ENCODE data around the gene UBXN7.
"Not testable (repeated sequence)": the region's sequence is repeated elsewhere in the genome, so short reads cannot be mapped to it uniquely, and the experiment has no call there.

UBXN7 gene

DNA sequence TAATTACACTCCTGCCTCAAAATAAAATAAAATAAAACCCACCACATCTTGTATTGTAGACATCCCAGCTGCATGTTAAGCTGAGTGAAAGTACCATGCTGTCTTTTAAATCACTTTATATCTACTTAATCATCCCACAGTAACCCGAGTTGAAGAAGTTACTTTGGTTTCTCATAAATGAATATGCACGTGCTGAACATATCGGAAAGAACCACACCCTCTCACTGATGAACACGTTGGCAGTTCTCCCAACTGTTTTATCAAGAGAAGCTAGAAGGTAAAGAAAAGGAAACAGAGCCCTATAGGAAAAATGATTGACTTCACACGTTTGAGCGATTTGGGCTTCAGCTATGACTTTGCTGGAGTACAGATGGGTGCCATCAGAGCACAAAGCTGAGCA is 78.1 kb downstream of the UBXN7 start:
- no peak for DNase-seq

DNA sequence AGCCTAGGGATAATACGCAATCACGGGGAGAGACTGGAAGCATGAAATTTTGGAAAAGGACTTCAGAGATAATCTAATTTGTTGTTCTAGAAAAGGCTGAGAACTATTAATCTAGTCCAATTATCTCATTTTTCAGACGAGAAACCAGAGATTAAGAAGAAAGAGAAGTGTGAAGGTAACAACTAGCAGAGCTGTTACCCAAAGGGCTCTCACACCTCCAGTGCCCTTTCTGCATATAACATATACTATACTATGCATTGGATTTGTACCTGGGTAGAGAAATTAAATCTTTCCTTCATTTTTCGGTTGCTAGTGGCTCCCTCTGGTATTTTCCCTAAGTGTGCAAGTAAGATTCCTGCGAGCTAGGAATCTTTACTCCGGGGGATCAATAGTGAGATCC is 80.7 kb downstream of the UBXN7 start:
- DNase-seq, result no peak

DNA sequence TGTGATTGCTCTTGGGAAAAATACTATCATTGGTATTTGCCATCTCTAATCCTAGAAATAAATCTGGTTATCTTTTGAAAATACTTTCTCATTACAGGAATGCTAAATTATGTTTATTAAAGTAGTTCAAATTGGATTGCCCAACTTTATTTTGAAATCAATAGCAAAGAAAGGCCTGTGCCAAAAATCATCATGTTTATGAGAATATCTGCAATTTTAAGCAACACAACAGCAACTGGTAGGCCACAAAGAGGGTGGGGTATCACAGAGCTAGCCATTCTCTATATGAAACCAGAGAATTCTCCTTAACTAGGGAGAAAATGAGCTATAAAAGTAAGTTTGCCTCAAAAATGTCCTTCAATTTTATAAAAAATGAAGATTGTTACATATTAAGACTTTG is 82.2 kb downstream of the UBXN7 start:
- DNase-seq, result no peak

DNA sequence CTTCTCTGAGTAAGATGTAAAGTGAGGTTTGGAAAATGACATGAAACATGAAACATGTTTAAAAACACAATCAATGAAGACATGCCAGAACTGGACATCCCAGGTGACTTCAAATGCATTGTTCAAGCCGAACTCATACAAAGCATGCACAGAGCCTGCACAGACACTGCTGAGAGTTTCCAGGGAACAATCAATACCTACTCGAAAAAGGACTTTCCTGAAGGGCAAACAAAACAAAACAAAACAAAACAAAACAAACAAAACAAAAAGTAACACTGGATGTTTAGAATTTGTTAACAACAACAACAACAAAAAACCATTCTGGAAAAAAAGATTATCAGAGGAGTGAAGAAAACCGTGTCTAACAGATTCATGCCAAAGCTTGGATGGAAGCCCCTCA is 83.5 kb downstream of the UBXN7 start:
- DNase-seq, result no peak

DNA sequence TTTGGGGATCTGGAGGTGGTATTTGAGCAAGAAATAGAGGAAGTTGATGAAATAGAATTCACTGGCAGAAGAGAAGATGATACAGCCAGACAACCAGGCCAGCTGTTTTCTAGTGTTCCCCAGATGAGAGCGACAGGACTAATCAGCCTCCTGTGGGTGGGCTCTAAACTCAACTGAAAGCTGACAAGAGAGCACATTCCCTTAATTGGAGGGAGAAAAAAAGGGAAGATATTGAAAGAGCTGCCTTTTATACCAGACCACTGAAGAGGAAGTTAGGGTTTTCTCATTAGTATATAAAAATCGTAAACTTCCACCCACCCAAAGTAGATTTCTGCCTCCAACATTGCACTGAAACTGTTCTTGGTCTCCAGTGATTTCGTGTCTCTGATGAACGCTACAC is 87.6 kb downstream of the UBXN7 start:
- DNase-seq, result peak; percentile 78 to 91

DNA sequence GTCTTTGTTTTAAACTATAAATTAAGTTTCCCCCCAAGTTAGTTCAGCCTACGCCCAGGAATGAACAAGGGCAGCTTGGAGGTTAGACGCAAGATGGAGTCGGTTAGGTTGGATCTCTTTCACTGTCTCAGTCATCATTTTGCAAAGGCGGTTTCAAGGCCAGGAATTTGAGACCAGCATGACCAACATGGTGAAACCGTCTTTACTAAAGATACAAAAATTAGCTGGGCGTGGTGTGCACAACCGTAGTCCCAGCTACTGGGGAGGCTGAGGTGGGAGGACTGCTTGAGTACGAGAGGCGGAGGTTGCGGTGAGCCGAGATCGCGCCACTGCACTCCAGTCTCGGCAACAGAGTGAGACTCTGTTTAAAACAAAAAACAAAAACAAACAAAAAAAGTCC is 88.3 kb downstream of the UBXN7 start:
- DNase-seq, result not testable (repeated sequence)

DNA sequence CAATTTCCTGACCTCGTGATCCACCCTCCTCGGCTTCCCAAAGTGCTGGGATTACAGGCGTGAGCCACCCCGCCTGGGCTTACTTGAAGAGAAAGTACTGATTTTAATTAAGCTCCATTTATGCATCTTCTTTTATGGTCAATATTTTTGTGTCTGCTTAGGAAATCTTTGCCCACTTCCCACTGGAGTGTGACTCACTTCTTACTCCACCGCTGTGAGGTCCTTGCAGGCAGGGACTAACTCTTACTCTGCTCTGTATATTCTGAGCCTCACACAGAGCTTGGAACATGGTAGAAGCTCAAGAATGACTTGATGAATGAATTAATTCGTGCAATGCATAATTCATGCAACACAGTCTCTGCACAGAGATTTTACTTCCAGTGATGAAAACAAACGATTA is 91.1 kb downstream of the UBXN7 start:
- peak; percentile 89 for DNase-seq

DNA sequence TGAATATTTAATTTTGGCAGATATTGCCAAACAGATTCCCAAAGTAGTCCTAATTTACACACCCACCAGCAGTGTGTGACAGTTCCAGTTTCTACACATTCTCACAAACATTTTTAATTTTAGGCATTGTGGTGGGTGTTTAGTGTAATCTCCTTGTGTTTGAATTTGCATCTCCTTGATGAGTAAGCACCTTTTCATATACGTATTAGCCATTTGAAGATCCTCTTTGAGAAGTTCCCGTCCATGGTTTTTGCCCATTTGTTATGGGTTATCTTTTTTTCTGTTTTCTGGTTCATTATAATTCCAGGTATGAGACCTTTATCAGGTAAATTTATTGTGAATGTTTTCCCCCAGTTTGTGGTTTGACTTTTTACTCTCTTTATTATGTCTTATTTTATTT is 91.8 kb downstream of the UBXN7 start:
- DNase-seq, result no peak

DNA sequence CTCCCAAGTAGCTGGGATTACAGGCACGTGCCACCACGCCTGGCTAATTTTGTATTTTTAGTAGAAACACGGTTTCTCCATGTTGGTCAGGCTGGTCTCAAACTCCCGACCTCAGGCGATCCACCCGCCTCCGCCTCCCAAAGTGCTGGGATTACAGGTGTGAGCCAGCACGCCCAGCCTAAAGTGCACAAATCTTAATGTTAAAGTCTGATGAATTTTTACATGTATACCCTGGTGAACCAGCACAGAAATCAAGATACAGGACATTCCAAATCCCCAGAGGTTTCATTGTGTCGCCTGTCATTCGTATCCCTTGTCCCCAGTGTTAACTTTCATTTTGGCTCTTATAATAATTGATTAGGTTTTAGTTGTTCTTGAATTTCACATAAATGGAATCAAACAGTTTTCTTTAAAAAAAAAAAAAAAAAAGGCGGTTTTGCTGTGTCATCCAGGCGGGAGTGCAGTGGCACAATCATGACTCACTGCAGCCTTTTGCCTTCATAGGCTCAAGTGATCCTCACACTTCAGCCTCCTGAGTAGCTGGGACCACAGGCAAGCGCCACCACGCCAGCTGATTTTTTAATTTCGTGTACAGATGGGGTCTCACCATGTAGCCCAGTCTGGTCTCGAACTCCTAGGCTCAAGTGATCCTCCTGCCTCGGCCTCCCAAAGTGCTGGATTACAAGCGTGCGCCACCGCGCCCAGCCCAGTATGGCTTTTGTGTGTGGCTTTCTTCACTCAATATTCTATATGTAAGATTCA is 92.6 kb downstream of the UBXN7 start:
- peak; percentile 59 to 66 for DNase-seq

DNA sequence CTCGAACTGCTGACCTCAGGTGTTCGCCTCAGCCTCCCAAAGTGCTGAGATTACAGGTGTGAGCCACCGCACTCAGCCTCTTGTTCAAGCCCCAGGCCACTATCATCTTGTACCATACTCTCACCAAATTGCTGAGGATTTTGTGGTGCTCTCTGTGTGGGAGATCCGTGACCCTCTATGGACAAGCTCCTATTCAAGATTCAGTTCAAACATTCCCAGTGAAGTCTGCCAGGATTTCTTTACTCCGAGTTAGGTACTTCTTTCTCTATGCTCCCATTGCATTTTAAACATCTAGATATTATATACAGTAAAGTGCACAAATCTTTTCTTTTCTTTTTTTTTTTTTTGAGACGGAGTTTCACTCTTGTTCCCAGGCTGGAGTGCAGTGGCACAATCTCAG is 93.2 kb downstream of the UBXN7 start:
- no peak for DNase-seq

DNA sequence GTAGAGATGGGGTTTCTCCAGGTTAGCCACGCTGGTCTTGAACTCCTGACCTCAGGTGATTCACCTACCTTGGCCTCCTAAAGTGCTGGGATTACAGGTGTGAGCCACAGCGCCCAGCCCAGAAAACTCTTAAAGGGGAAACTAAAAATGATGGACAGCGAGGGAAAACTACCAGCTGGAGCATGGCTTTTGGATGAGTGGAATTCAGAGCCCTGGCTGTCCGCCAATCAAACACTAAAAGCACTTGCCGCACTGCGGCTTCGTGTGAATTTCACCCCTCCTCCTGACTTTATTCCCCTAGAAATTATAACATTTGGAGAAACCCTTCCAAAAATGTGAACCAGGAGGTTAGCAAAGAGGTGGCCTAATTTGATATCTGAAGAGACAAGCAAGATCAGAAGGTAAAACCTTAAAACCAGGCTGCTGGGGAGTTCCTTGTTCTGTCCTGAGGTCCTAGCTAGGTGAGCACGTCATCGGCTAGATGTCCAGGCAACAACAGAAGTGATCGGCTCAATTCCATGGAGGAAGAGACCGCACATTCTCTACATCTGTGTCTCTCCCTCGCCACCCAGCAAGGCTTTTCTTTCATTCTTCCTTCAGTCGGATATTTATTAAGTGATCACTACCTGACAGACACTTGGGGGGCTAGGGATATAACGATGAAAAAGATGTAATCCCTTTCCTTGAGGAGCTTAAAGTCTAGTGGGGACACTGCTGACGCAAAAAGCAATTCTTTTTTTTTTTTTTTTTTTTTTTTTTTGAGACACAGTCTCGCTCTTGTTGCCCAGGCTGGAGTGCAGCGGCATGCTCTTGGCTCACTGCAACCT is 95.7 kb downstream of the UBXN7 start:
- DNase-seq, result no peak

DNA sequence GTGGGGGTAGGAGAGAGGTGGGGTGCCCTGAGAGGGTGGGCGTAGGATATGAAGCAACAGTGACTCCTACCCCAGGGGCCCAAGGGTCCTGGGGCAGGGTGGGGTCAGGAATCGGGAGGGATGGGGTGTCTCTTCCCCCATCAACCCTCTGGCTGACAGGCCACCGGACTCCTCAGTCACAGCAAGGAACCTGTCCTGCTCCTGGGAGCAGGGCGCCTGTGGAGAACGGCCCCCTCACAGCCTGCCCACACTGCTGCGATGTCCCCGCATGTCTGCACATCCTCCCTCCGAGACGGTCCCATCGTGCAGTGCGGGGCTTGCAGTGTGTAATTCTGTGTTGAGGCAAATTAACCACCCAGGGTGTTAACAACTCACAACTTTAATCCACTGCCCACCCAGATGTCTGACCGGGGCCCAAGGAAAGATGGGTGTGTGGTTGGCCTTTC is 96.7 kb downstream of the UBXN7 start:
- no peak for DNase-seq

DNA sequence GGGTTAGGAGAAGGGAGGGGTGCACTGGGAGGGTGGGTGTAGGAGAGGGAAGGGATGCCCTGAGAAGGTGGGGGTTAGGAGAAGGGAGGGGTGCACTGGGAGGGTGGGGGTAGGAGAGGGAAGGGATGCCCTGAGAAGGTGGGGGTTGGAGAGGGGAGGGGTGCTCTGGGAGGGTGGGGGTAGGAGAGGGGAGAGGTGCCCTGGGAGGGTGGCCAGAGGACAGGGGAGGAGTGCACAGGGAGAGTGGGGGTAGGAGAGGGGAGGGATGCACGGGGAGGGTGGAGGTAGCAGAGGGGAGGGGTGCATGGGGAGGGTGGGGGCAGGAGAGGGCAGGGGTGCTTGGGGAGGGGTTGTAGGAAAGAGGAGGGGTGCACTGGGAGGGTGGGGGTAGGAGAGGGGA is 97.2 kb downstream of the UBXN7 start:
- no peak for DNase-seq

DNA sequence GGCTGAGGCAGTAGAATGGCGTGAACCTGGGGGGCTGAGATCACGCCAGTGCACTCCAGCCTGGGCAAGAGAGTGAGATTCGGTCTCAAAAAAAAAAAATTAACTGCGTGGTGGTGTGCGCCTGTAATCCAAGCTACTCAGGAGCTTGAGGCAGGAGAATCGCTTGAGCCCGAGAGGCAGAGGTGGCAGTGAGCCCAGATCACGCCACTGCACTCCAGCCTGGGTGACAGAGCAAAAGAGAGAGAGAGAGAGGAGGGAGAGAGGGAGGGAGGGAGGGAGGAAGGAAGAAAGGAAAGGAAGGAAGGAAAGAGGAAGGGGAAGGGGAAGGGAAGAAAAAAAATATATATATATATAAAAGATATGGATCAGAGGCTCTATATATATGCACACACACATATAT is 100.1 kb downstream of the UBXN7 start:
- DNase-seq, result no peak

DNA sequence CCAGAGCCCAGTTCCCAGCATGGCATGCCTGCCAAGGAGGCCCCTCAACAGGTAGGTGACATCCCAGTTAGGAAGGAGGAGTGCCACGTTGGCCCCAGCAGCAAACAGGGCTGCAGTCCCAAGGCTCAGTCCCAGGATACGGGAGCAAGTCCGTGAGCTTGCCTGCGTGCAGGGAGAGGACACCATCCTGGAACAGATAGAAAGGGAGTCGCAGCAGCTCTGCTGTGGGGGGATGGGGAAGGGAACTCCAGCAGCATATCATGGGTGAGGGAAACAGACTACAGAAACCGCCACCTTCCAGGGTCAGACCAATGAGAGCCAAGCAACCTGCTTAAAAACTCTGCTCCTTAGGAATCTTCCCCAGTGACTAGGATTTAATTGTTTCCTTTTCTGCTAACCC is 104.8 kb downstream of the UBXN7 start:
- no peak for DNase-seq

DNA sequence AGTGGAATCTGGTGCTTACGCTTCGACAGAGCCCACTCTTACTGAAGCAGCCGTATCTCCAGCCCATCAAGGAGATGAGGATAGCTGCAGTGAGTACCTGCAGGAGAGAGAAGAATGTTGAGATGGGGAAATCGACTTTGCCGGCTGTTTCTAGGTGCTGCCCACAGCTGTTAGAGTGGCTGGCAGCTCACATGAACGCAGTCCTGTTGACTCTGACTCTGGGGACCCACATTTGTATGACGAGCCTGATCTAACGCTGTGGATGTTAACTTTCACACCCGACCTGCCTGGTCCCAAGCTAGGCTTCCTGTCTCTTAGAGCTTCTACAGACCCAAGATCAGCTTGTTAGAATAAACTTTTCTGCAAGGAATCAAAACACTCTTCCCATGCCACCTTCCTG is 105.3 kb downstream of the UBXN7 start:
- DNase-seq, result no peak

DNA sequence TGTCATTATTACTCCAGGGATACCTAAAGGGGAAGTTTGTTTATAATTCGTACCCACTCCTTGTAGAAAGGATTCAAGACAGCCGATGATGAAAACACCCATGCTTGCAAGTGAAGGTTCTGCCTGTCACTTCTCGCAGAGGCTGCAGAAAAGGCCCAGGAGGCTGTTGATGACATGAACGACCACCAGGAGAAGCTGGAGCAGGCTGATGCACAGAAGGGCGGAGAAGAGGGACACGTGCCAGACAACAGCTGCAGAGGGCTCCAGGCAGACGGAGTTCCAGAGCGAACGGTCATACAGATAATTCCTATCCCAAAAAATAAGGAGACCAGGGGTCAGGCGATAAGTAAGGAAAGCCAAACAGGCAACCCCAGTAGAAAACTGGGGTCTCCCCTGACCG is 108.5 kb downstream of the UBXN7 start:
- no peak for DNase-seq

DNA sequence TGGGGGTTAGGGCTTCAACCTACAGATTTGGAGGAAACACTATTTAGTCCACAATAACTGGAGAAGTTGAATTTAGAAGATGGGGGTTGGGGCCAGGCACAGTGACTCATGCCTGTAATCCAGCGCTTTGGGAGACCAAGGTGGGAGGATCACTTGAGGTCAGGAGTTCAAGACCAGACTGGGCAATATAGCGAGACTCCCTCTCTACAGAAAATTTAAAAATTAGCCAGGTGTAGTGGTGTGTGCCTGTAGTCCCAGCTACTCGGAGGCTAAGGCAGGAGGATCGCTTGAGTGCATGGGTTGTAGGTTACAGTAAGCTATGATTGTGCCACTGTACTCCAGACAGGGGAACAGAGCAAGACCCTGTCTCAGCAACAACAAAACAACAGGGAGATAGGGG is 109.2 kb downstream of the UBXN7 start:
- no peak for DNase-seq

DNA sequence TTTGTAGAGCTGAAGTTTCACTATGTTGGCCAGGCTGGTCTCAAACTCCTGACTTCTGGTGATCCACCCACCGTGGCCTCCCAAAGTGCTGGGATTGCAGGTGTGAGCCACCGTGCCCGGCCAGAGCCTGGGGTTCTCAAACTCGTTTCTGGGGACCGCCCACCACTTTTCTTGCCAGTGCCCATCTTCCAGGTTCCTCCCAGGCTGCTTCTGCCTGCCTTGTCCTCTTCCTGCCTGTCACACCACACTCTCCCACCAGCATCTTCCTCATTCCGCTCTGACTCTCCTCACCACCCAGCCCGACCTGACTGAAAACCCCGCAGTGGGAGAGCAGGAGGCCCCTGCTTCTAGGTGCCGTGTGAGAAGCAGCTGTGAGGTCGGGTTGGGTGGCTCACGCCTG is 111.1 kb downstream of the UBXN7 start:
- DNase-seq, result no peak

DNA sequence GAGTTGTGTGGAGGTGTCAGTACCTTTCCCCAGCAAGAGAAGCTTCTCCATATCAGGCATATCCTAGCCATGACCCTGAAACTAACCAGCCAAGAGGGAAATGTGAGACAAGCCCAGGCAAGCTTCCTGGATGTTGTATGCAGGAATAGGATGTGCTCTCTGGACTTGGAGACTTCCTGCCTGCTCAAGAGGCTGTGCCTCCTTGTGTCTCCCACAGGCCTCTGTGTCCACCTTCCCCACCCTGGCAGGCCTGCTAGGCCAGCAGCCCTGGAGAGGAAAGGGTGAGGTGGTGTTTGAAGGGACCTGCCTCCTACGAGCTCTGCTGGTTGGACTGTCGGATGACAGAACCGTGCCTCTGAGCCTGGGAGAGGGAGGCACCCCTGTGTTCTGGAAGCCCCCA is 112.1 kb downstream of the UBXN7 start:
- DNase-seq, result no peak

DNA sequence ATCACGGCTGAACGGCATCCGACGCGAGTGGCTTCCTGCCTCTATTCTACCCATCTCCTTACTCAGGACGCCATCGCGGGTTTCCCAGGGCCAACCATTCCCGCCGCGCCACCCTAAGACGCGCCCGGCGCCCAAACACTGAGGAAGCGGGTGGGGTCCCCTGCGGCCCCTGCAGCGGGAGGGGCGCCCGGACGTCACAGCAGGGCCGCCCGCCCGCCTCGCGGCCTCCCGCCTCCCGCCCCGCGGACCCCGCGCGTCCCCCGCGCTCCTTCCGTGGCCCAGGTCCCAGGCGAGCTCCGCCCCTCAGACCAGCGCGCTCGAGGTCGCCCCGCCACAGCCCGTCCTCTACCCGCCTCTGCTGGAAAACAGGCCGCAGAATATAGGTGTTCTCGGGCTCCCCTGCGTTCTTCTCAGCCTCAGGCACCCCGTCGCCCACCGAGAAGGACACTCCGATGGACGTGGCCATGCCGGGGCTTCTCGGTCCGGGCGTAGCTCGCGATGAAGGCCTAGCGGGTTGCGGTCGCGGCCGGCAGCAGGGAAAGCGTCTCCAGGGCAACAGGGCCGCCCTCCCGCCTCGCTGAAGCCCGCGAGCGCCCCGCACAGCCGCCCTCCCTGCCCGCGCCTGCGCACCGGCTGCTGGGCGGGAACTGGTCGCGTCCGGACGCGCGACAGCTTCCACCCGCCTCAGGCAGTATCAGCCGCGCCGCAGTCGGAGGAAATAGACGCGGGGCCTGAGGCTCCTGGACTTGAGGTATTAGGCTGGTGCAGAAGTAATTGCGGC is 114.3 kb downstream of the UBXN7 start, which contains the start of gene DYNLT2B:
Gene DYNLT2B, minus strand, starts transcription at position 554 of the 781 bp plus-strand sequence. Its CDS starts 88 bp downstream, at position 466.
- peak; percentile 97 for DNase-seq

DNA sequence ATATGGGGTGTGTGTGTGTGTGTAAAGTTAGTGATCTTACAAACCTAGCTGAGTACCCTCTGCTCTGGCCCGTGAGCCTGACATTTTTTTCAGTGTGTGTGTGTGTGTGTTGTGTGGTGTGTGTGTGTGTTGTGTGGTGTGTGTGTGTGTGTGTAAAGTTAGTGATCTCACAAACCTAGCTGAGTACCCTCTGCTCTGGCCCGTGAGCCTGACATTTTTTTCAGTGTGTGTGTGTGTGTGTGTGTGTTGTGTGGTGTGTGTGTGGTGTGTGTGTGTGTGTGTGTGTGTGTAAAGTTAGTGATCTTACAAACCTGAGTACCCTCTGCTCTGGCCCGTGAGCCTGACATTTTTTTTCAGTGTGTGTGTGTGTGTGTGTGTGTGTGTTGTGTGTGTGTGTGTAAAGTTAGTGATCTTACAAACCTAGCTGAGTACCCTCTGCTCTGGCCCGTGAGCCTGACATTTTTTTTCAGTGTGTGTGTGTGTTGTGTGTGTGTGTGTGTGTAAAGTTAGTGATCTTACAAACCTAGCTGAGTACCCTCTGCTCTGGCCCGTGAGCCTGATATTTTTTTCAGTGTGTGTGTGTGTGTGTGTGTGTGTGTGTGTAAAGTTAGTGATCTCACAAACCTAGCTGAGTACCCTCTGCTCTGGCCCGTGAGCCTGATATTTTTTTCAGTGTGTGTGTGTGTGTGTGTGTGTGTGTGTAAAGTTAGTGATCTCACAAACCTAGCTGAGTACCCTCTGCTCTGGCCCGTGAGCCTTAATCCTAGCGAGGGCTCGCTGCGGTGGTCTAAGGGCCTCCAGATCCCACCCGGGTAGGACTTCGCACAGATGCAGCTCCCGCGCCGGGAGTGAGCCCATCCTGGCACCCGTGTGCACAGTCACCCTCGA is 115.2 kb downstream of the UBXN7 start:
- not testable (repeated sequence) for DNase-seq

Data from AML-193 (cell line).